ENCODE data around the gene JMJD6. TPM values are rescaled to one million over a fixed set of nuclear protein-coding genes. Genes with fewer than 3 reads are reported as not detected.

The JMJD6 gene
- total RNA-seq, 3 donors from 2014 or later, result 13.1 to 34.1 (median 25.6) TPM

GRCh38 chr17:76679239-76679638 lies 47.2 kb downstream of the JMJD6 start:
- Histone ChIP-seq H3K36me3 (no peaks in the 10 kb centered on the region), H3K4me1 (no peaks in the 10 kb centered on the region), H3K4me3 (no peak overlapping the region), H3K9me3 (no peaks in the 10 kb centered on the region), H3K27me3 (no peaks in the 10 kb centered on the region), H3K27ac (no peak overlapping the region)
- DNase-seq (ENCODE audit: low spot score in 2 of 2), result no peak
- intact Hi-C loops (cut with DNase I; ENCODE audit: low total_unique reads), result no loop called here
- TF ChIP-seq CTCF (IDR thresholded peaks at IDR 0.05), result no peak
- TF ChIP-seq POLR2A (IDR thresholded peaks at IDR 0.05), result no peak
- TF ChIP-seq POLR2AphosphoS5 (IDR thresholded peaks at IDR 0.05), result no peak

DNA sequence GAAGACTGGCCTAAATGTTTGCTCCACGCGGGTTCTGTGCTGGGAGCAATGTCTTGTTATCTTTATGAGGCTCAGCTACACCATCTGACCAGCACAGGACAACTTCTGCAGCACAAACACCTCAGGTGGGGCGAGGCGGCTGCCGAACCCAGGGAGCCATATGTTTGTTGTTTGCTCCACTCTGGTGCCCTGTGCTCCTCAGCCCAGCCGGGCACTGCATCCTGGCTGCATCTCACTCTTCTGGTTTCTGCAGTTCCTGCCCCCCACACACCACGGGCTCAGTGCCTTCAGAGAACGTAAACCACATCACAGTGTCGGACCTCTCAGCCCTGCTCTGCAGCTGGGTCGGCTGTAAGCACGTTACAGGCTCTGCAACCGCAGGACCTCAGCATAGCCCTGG lies 48.1 kb downstream of the JMJD6 start:
- TF ChIP-seq POLR2AphosphoS5 (IDR thresholded peaks at IDR 0.05) (no peak), POLR2A (IDR thresholded peaks at IDR 0.05) (no peak), CTCF (IDR thresholded peaks at IDR 0.05) (no peak)

GRCh38 chr17:76677406-76677805 lies 49.0 kb downstream of the JMJD6 start:
- no peak for DNase-seq (ENCODE audit: low spot score in 2 of 2)
- H3K27me3 ChIP-seq, result no peaks in the 10 kb centered on the region
- intact Hi-C loops (cut with DNase I; ENCODE audit: low total_unique reads), result no loop called here
- no peak for TF ChIP-seq POLR2A (IDR thresholded peaks at IDR 0.05)
- no peak for TF ChIP-seq POLR2AphosphoS5 (IDR thresholded peaks at IDR 0.05)
- no peak for TF ChIP-seq CTCF (IDR thresholded peaks at IDR 0.05)
- H3K36me3 ChIP-seq, result no peaks in the 10 kb centered on the region
- H3K4me1 ChIP-seq, result no peaks in the 10 kb centered on the region
- no peak overlapping the region for H3K4me3 ChIP-seq
- H3K27ac ChIP-seq, result no peak overlapping the region
- no peaks in the 10 kb centered on the region for H3K9me3 ChIP-seq

More for the DNA sequence above, 48.1 kb downstream of the JMJD6 start:
- Histone ChIP-seq H3K27me3 (no peaks in the 10 kb centered on the region), H3K27ac (no peak overlapping the region), H3K9me3 (no peaks in the 10 kb centered on the region), H3K4me1 (no peaks in the 10 kb centered on the region), H3K36me3 (no peaks in the 10 kb centered on the region), H3K4me3 (no peak overlapping the region)
- DNase-seq (ENCODE audit: low spot score in 2 of 2), result no peak
- intact Hi-C loops (cut with DNase I; ENCODE audit: low total_unique reads), result no loop called here

DNA sequence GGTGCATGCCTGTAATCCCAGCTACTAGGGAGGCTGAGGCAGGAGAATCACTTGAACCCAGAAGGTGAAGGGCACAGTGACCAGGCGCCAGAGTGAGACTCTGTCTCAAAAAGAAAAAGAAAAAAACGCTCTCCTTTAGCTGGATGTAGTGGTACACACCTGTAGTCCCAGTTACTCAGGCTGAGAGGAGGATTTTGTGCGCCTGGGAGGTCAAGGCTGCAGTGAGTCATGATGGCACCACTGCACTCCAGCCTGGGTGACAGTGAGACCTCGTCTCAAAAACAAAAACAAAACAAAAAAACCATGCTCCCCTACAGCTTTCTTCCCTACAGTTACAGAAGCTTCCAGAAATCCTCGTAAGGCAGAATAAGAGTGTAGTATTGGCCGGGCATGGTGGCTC lies 49.8 kb downstream of the JMJD6 start:
- intact Hi-C loops (cut with DNase I; ENCODE audit: low total_unique reads), result no loop called here
- peaks cover 0 to 3% of the 10 kb centered on the region in 2 donors for H3K4me1 ChIP-seq
- H3K4me3 ChIP-seq, result no peak overlapping the region
- no peak for DNase-seq (ENCODE audit: low spot score in 2 of 2)
- H3K36me3 ChIP-seq, result no peaks in the 10 kb centered on the region
- H3K27me3 ChIP-seq, result no peaks in the 10 kb centered on the region
- H3K9me3 ChIP-seq, result no peaks in the 10 kb centered on the region
- TF ChIP-seq POLR2AphosphoS5 (IDR thresholded peaks at IDR 0.05) (no peak), CTCF (IDR thresholded peaks at IDR 0.05) (no peak), POLR2A (IDR thresholded peaks at IDR 0.05) (no peak)
- no peak overlapping the region for H3K27ac ChIP-seq

DNA sequence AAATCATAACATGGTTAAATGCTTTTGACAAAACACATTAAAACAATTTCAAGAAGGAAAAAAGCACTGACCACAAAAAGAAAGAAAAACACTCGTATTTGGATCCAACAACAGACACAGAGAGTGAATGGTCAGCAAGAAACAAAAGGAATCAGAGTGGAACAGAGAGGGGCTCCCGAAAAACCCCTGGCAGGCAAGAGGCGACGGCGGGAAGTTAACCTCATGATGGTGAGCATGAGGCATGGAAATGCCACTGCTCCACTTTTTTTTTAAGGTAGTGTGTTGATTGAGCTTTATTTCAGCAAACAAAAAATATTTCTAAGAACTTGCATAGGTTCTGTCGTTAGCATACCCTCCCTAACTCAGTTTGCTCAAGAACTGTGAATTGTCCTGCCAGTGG lies 50.8 kb downstream of the JMJD6 start:
- Histone ChIP-seq H3K9me3 (no peaks in the 10 kb centered on the region), H3K27ac (no peak overlapping the region), H3K4me1 (peaks cover 0 to 3% of the 10 kb centered on the region in 2 donors), H3K27me3 (no peaks in the 10 kb centered on the region), H3K36me3 (no peaks in the 10 kb centered on the region), H3K4me3 (no peak overlapping the region)
- no peak for DNase-seq (ENCODE audit: low spot score in 2 of 2)
- intact Hi-C loops (cut with DNase I; ENCODE audit: low total_unique reads), result no loop called here
- TF ChIP-seq POLR2AphosphoS5 (IDR thresholded peaks at IDR 0.05) (no peak), CTCF (IDR thresholded peaks at IDR 0.05) (no peak)

Data from breast epithelium (tissue), 4 donors.